GM19193 (cell line): Measurements from ENCODE around the gene RNLS.

Experiments
- POLR2A ChIP-seq: IDR thresholded peaks from 4 replicates; pipeline ENCODE4 v1.6.1; 2011; ENCODE audit not compliant: insufficient read depth, insufficient read length; ENCODE audit errors: extremely low read depth

Gene RNLS

GRCh38 chr10:88342733-88343310 lies 240.3 kb downstream of the RNLS start:
- no peak for TF ChIP-seq POLR2A

- TF ChIP-seq POLR2A: no peak
Observed at GRCh38 chr10:88337134-88337533, 246.0 kb downstream of the RNLS start.

GRCh38 chr10:88336334-88336733 lies 246.8 kb downstream of the RNLS start:
- TF ChIP-seq POLR2A: no peak

- TF ChIP-seq POLR2A: no peak
Observed at GRCh38 chr10:88333248-88333630, 249.9 kb downstream of the RNLS start.

GRCh38 chr10:88332503-88333247 lies 250.4 kb downstream of the RNLS start:
- TF ChIP-seq POLR2A: no peak

- no peak for TF ChIP-seq POLR2A
Observed at GRCh38 chr10:88330174-88330573, 252.9 kb downstream of the RNLS start.

GRCh38 chr10:88322324-88323063 lies 260.6 kb downstream of the RNLS start:
- TF ChIP-seq POLR2A: no peak

GRCh38 chr10:88319960-88320517 lies 263.1 kb downstream of the RNLS start:
- no peak for TF ChIP-seq POLR2A

- TF ChIP-seq POLR2A: no peak
Observed at GRCh38 chr10:88318803-88319202, 264.3 kb downstream of the RNLS start.

GRCh38 chr10:88317099-88317498 lies 266.0 kb downstream of the RNLS start:
- TF ChIP-seq POLR2A: no peak

GRCh38 chr10:88316292-88316861 lies 266.7 kb downstream of the RNLS start:
- TF ChIP-seq POLR2A: no peak

GRCh38 chr10:88315755-88316154 lies 267.4 kb downstream of the RNLS start:
- TF ChIP-seq POLR2A: no peak

- no peak for TF ChIP-seq POLR2A
Observed at GRCh38 chr10:88314362-88314761, 268.8 kb downstream of the RNLS start.

- TF ChIP-seq POLR2A: no peak
Observed at GRCh38 chr10:88313878-88314277, 269.2 kb downstream of the RNLS start.

GRCh38 chr10:88312855-88313254 lies 270.3 kb downstream of the RNLS start:
- no peak for TF ChIP-seq POLR2A
